AML-193 (cell line): ENCODE data around the gene SLC5A3.

Source experiments
- DNase-seq, 2 experiments: peaks; one replicate each; lab custom pipeline; 2025; lab: John Stamatoyannopoulos, UW

The SLC5A3 gene

GRCh38 chr21:34073032-34073748, at the start of gene SLC5A3, which contains the start of gene MRPS6:
Gene SLC5A3, plus strand, starts transcription at chr21:34073578. Its CDS starts 21,621 bp downstream, at chr21:34095199.
Gene MRPS6, plus strand, starts transcription at chr21:34073578. Its CDS starts 123 bp downstream, at chr21:34073701.
- peak; percentile 64 to 69 for DNase-seq

- no peak for DNase-seq
These were observed 49.5 kb upstream of the SLC5A3 start for GRCh38 chr21:34023691-34024373.

GRCh38 chr21:34024374-34024693, 49.0 kb upstream of the SLC5A3 start:
- no peak for DNase-seq

GRCh38 chr21:34027721-34028461, 45.5 kb upstream of the SLC5A3 start:
- no peak for DNase-seq

GRCh38 chr21:34029743-34030528, 43.4 kb upstream of the SLC5A3 start:
- DNase-seq = no peak

- no peak for DNase-seq
These were observed 41.5 kb upstream of the SLC5A3 start for GRCh38 chr21:34031835-34032370.

GRCh38 chr21:34034369-34035014, 38.9 kb upstream of the SLC5A3 start:
- DNase-seq = no peak

- DNase-seq = no peak
These were observed 37.6 kb upstream of the SLC5A3 start for GRCh38 chr21:34035619-34036354.

GRCh38 chr21:34037009-34037795, 36.2 kb upstream of the SLC5A3 start:
- no peak for DNase-seq

- no peak for DNase-seq
These were observed 33.5 kb upstream of the SLC5A3 start for GRCh38 chr21:34039678-34040382.

GRCh38 chr21:34042735-34043134, 30.6 kb upstream of the SLC5A3 start:
- no peak for DNase-seq

GRCh38 chr21:34043333-34043732, 30.0 kb upstream of the SLC5A3 start:
- no peak for DNase-seq

- DNase-seq = no peak
These were observed 26.5 kb upstream of the SLC5A3 start for GRCh38 chr21:34046917-34047316.

GRCh38 chr21:34047835-34048234, 25.5 kb upstream of the SLC5A3 start:
- no peak for DNase-seq

- DNase-seq = no peak
These were observed 21.2 kb upstream of the SLC5A3 start for GRCh38 chr21:34052171-34052570.

- DNase-seq = no peak
These were observed 19.1 kb upstream of the SLC5A3 start for GRCh38 chr21:34054259-34054658.

- DNase-seq = no peak
These were observed 17.8 kb upstream of the SLC5A3 start for GRCh38 chr21:34055615-34056014.

GRCh38 chr21:34061983-34062382, 11.4 kb upstream of the SLC5A3 start:
- no peak for DNase-seq

- DNase-seq = no peak
These were observed 8.4 kb upstream of the SLC5A3 start for GRCh38 chr21:34065027-34065426.
